K562 (cell line): ENCODE results near the gene MAP2K7. TPM values are rescaled to one million over a fixed set of nuclear protein-coding genes. Genes with fewer than 3 reads are reported as not detected.
A peak's percentile ranks its signal among the peaks of the same experiment; 100 is the strongest.

Source experiments
- GTF2A2 ChIP-seq: IDR thresholded peaks from 2 replicates; pipeline ENCODE4 v1.6.1; 2016; ENCODE audit warnings: mild to moderate bottlenecking, missing genetic modification characterization, missing compliant biosample characterization
- HDGF ChIP-seq: fragments of 450-650 bp; IDR thresholded peaks from 2 replicates; pipeline ENCODE4 v1.6.1; 2016
- KLF6 ChIP-seq: fragments of 250-450 bp; sonication (Bioruptor Pico); IDR thresholded peaks from 2 replicates; pipeline ENCODE4 v1.4.0; 2020; ENCODE audit warnings: mild to moderate bottlenecking, moderate library complexity, borderline replicate concordance
- MAFK ChIP-seq: IDR thresholded peaks from 2 replicates; pipeline ENCODE4 v1.6.1; 2011; ENCODE audit warnings: low read length, improper control_type of control experiment
- MAX ChIP-seq: sonication (generic); formaldehyde crosslinking; IDR thresholded peaks from 2 replicates; pipeline ENCODE4 v1.9.0; 2022; ENCODE audit warnings: mild to moderate bottlenecking, missing genetic modification reagents
- MCM3 ChIP-seq: fragments of 450-650 bp; IDR thresholded peaks from 2 replicates; pipeline ENCODE4 v1.6.1; 2016
- MNT ChIP-seq, 2 experiments: fragments of 450-650 bp; conservative IDR thresholded peaks; 2 replicates each; pipeline ENCODE4 v1.6.1; 2017; ENCODE audit warnings: mild to moderate bottlenecking in 2 of 2, moderate library complexity in 2 of 2
- NONO ChIP-seq, 2 experiments: fragments of 200-400 bp in 1 of 2; fragments of 450-650 bp in 1 of 2; formaldehyde crosslinking in 1 of 2; IDR thresholded peaks; 2 replicates each; pipeline ENCODE4 v1.6.1; 2017; ENCODE audit warnings: low read depth in 2 of 2, mild to moderate bottlenecking in 2 of 2, moderate library complexity in 2 of 2, low read length in 1 of 2
- OTX1 ChIP-seq: fragments of 450-650 bp; formaldehyde crosslinking; IDR thresholded peaks from 2 replicates; pipeline ENCODE4 v1.4.0; 2022; ENCODE audit warnings: mild to moderate bottlenecking
- PHTF2 ChIP-seq: fragments of 250-450 bp; sonication (Bioruptor Pico); IDR thresholded peaks from 2 replicates; pipeline ENCODE4 v1.5.0; 2021; ENCODE audit warnings: mild to moderate bottlenecking
- POLR3G ChIP-seq: IDR thresholded peaks from 2 replicates; pipeline ENCODE4 v1.6.1; 2011; ENCODE audit not compliant: insufficient read length, insufficient replicate concordance; ENCODE audit errors: extremely low read depth
- RBM34 ChIP-seq: fragments of 200-400 bp; formaldehyde crosslinking; IDR thresholded peaks from 2 replicates; pipeline ENCODE4 v1.6.1; 2018; ENCODE audit warnings: low read length, borderline replicate concordance; ENCODE audit not compliant: insufficient read depth
- RFX5 ChIP-seq: IDR thresholded peaks from 2 replicates; pipeline ENCODE4 v1.6.1; 2011; ENCODE audit warnings: low read depth, mild to moderate bottlenecking, improper control_type of control experiment, low read length
- SNIP1 ChIP-seq: fragments of 450-650 bp; IDR thresholded peaks from 2 replicates; pipeline ENCODE4 v1.7.1; 2017; ENCODE audit warnings: low read depth, mild to moderate bottlenecking
- SPI1 ChIP-seq: IDR thresholded peaks from 2 replicates; pipeline ENCODE4 v1.6.1; 2011; ENCODE audit warnings: low read depth, low read length, control low read depth, borderline replicate concordance
- ZNF444 ChIP-seq: fragments of 250-450 bp; sonication (Bioruptor Pico); IDR thresholded peaks from 2 replicates; pipeline ENCODE4 v1.4.0; 2020; ENCODE audit warnings: mild to moderate bottlenecking, moderate library complexity
- ZNF707 ChIP-seq: fragments of 250-450 bp; sonication (Bioruptor Pico); conservative IDR thresholded peaks from 2 replicates; pipeline ENCODE4 v1.8.0; 2022; ENCODE audit warnings: inconsistent platforms, mild to moderate bottlenecking, moderate library complexity
- polyA plus RNA-seq, 8 experiments: library from polyadenylated mRNA; depleted of rRNA in 4 of 8; stranded (reverse) in 5 of 8; unstranded in 3 of 8; fragments of >200 nt; fragmentation: Nextera tagmentation in 2 of 8; fragmentation: Illumina TruSeq in 1 of 8; extraction: Ambion mirVana in 2 of 8; extraction: Trizol in 1 of 8; gene quantifications; 2 replicates each; pipeline versions ENCODE4 v1.2.1 to v1.2.3, GENCODE V29; 2011 to 2014; ENCODE audit warnings: inconsistent platforms in 1 of 8, missing spikeins in 1 of 8
- total RNA-seq, 7 experiments: library from RNA; depleted of rRNA in 6 of 7; stranded (reverse); fragments of >200 nt in 6 of 7; fragmentation: Illumina TruSeq in 2 of 7; extraction: Trizol in 2 of 7; gene quantifications; 2 replicates each; pipeline versions ENCODE4 v1.2.1 to v1.2.3, GENCODE V29; 2011 to 2021; ENCODE audit warnings: low replicate concordance in 1 of 7
- TF ChIP-seq, protein P1 (sequence below): sonication (generic); formaldehyde crosslinking; IDR thresholded peaks from 2 replicates; pipeline ENCODE4 v1.8.0; 2022; ENCODE audit warnings: mild to moderate bottlenecking, low read depth, missing genetic modification reagents
- TF ChIP-seq, protein P2 (sequence below): sonication (generic); formaldehyde crosslinking; IDR thresholded peaks from 2 replicates; pipeline ENCODE4 v1.8.1; 2023; ENCODE audit warnings: mild to moderate bottlenecking, missing genetic modification reagents
- TF ChIP-seq, protein P3 (sequence below): fragments of 450-650 bp; formaldehyde crosslinking; IDR thresholded peaks from 2 replicates; pipeline ENCODE4 v1.4.0; 2020; ENCODE audit warnings: mild to moderate bottlenecking
- TF ChIP-seq, protein P4 (sequence below): fragments of 450-650 bp; conservative IDR thresholded peaks from 2 replicates; pipeline ENCODE4 v1.6.1; 2016; ENCODE audit warnings: missing genetic modification characterization, low read depth, mild to moderate bottlenecking, control low read depth, missing compliant biosample characterization

The MAP2K7 gene
- total and polyA plus RNA-seq, 9 of the 15 experiments (the other 6 are each of a cell fraction or from before 2014, with no cell fraction given): 0.51 to 45.8 (median 14.1) TPM

- TF ChIP-seq, protein P1, sequence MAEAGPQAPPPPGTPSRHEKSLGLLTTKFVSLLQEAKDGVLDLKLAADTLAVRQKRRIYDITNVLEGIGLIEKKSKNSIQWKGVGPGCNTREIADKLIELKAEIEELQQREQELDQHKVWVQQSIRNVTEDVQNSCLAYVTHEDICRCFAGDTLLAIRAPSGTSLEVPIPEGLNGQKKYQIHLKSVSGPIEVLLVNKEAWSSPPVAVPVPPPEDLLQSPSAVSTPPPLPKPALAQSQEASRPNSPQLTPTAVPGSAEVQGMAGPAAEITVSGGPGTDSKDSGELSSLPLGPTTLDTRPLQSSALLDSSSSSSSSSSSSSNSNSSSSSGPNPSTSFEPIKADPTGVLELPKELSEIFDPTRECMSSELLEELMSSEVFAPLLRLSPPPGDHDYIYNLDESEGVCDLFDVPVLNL: peak; percentile 80
- TF ChIP-seq NONO (IDR thresholded peaks at IDR 0.05; ENCODE audit: low read depth in 2 of 2, low read length in 1 of 2): peak in 1 of 2 experiments; percentile 61; a peak in 2 of 4 replicates
- TF ChIP-seq SNIP1: no peak
- no peak for TF ChIP-seq HDGF
- TF ChIP-seq, protein P2, sequence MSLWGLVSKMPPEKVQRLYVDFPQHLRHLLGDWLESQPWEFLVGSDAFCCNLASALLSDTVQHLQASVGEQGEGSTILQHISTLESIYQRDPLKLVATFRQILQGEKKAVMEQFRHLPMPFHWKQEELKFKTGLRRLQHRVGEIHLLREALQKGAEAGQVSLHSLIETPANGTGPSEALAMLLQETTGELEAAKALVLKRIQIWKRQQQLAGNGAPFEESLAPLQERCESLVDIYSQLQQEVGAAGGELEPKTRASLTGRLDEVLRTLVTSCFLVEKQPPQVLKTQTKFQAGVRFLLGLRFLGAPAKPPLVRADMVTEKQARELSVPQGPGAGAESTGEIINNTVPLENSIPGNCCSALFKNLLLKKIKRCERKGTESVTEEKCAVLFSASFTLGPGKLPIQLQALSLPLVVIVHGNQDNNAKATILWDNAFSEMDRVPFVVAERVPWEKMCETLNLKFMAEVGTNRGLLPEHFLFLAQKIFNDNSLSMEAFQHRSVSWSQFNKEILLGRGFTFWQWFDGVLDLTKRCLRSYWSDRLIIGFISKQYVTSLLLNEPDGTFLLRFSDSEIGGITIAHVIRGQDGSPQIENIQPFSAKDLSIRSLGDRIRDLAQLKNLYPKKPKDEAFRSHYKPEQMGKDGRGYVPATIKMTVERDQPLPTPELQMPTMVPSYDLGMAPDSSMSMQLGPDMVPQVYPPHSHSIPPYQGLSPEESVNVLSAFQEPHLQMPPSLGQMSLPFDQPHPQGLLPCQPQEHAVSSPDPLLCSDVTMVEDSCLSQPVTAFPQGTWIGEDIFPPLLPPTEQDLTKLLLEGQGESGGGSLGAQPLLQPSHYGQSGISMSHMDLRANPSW (CRISPR knock-in tag): no peak
- TF ChIP-seq MCM3: no peak
- TF ChIP-seq PHTF2 (CRISPR knock-in tag): no peak
- no peak for TF ChIP-seq KLF6
- no peak for TF ChIP-seq ZNF444 (CRISPR knock-in tag)
- TF ChIP-seq, protein P3, sequence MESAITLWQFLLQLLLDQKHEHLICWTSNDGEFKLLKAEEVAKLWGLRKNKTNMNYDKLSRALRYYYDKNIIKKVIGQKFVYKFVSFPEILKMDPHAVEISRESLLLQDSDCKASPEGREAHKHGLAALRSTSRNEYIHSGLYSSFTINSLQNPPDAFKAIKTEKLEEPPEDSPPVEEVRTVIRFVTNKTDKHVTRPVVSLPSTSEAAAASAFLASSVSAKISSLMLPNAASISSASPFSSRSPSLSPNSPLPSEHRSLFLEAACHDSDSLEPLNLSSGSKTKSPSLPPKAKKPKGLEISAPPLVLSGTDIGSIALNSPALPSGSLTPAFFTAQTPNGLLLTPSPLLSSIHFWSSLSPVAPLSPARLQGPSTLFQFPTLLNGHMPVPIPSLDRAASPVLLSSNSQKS (CRISPR knock-in tag): no peak
- TF ChIP-seq, protein P4, sequence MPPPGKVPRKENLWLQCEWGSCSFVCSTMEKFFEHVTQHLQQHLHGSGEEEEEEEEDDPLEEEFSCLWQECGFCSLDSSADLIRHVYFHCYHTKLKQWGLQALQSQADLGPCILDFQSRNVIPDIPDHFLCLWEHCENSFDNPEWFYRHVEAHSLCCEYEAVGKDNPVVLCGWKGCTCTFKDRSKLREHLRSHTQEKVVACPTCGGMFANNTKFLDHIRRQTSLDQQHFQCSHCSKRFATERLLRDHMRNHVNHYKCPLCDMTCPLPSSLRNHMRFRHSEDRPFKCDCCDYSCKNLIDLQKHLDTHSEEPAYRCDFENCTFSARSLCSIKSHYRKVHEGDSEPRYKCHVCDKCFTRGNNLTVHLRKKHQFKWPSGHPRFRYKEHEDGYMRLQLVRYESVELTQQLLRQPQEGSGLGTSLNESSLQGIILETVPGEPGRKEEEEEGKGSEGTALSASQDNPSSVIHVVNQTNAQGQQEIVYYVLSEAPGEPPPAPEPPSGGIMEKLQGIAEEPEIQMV: no peak
- peak; percentile 43 to 71; a peak in 3 of 4 replicates for TF ChIP-seq MNT (conservative IDR thresholded peaks at IDR 0.05)
- no peak for TF ChIP-seq SPI1
- no peak for TF ChIP-seq GTF2A2 (tag)
- no peak for TF ChIP-seq OTX1 (CRISPR knock-in tag)
- TF ChIP-seq RBM34: no peak
- peak; percentile 95 for TF ChIP-seq MAX
- TF ChIP-seq MAFK: no peak
- TF ChIP-seq ZNF707 (CRISPR knock-in tag): no peak
- TF ChIP-seq POLR3G: no peak
- TF ChIP-seq RFX5: no peak
Measured at GRCh38 chr19:7925171-7925851, 21.6 kb downstream of the MAP2K7 start (continued).
